Neural crest cell (in vitro differentiated cells): ENCODE results near the gene KRT6B. TPM values are rescaled to one million over a fixed set of nuclear protein-coding genes. Genes with fewer than 3 reads are reported as not detected.

Experiments
- DNase-seq: peaks from one replicate; pipeline ENCODE4 v3.0.0; 2021; ENCODE audit warnings: low read depth, mixed read lengths, low spot score
- H3K27ac Mint-ChIP-seq: one replicate; pipeline ENCODE4 v1.8.0; 2021; ENCODE audit warnings: mild to moderate bottlenecking, mixed read lengths; ENCODE audit not compliant: unreplicated experiment
- H3K27me3 Mint-ChIP-seq: 2 replicates; pipeline ENCODE4 v1.8.0; 2021; ENCODE audit warnings: low read depth, mild to moderate bottlenecking, mixed read lengths
- H3K36me3 Mint-ChIP-seq: 2 replicates; pipeline ENCODE4 v1.8.0; 2021; ENCODE audit warnings: low read depth, mild to moderate bottlenecking, mixed read lengths
- H3K4me1 Mint-ChIP-seq: 2 replicates; pipeline ENCODE4 v1.8.0; 2021; ENCODE audit warnings: mixed read lengths
- H3K4me3 Mint-ChIP-seq: one replicate; pipeline ENCODE4 v1.8.0; 2021; ENCODE audit warnings: mild to moderate bottlenecking, mixed read lengths
- H3K9me3 Mint-ChIP-seq: 2 replicates; pipeline ENCODE4 v1.8.0; 2021; ENCODE audit warnings: mixed read lengths
- total RNA-seq: library from RNA; stranded (reverse); gene quantifications from 2 replicates; pipeline ENCODE4 v1.2.1, GENCODE V29; 2021
- TF ChIP-seq, protein P1 (sequence below): fragments of 200-600 bp; sonication (generic); conservative IDR thresholded peaks from 2 replicates; pipeline ENCODE4 v1.5.0; 2021; ENCODE audit warnings: antibody characterized with exemption, mild to moderate bottlenecking

Gene KRT6B
- total RNA-seq, 1 donor from 2014 or later = not detected

- TF ChIP-seq, protein P1, sequence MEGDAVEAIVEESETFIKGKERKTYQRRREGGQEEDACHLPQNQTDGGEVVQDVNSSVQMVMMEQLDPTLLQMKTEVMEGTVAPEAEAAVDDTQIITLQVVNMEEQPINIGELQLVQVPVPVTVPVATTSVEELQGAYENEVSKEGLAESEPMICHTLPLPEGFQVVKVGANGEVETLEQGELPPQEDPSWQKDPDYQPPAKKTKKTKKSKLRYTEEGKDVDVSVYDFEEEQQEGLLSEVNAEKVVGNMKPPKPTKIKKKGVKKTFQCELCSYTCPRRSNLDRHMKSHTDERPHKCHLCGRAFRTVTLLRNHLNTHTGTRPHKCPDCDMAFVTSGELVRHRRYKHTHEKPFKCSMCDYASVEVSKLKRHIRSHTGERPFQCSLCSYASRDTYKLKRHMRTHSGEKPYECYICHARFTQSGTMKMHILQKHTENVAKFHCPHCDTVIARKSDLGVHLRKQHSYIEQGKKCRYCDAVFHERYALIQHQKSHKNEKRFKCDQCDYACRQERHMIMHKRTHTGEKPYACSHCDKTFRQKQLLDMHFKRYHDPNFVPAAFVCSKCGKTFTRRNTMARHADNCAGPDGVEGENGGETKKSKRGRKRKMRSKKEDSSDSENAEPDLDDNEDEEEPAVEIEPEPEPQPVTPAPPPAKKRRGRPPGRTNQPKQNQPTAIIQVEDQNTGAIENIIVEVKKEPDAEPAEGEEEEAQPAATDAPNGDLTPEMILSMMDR = no peak
- no peaks in the 10 kb centered on the region for H3K9me3 Mint-ChIP-seq
- H3K36me3 Mint-ChIP-seq = no peaks in the 10 kb centered on the region
- H3K4me1 Mint-ChIP-seq = no peaks in the 10 kb centered on the region
- H3K27me3 Mint-ChIP-seq = peaks cover 10% of the 10 kb centered on the region
- DNase-seq = no peak
- H3K27ac Mint-ChIP-seq = peak overlapping the region; percentile 81
- no peak overlapping the region for H3K4me3 Mint-ChIP-seq
Observed at GRCh38 chr12:52400906-52401305, 51.0 kb downstream of the KRT6B start.

GRCh38 chr12:52399756-52400155 is 52.2 kb downstream of the KRT6B start:
- Mint-ChIP-seq H3K4me3 (no peak overlapping the region), H3K27me3 (peaks cover 10% of the 10 kb centered on the region), H3K4me1 (no peaks in the 10 kb centered on the region), H3K36me3 (no peaks in the 10 kb centered on the region), H3K9me3 (no peaks in the 10 kb centered on the region), H3K27ac (no peak overlapping the region)
- TF ChIP-seq, protein P1 = no peak
- no peak for DNase-seq

DNA sequence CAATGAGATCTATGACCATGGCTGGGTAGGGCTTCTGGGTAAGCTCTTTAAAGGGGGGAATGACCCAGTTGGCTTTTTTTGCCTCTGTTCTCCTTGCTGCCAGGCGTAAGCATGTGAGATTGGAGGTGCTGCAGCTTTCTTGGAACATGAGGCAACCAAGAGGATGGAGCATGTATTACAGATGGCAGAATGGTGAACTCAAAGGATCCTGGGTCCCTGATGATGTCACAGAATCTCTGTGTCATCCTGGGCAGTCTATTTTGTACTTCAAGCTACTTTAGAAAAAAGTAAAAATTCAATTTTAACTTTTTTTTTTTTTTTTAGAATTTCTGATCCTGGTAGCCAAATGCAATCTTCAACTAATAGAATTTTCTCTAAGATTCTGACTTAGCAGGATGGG is 53.8 kb downstream of the KRT6B start:
- Mint-ChIP-seq H3K27me3 (peaks cover 10% of the 10 kb centered on the region), H3K9me3 (no peaks in the 10 kb centered on the region), H3K4me3 (no peak overlapping the region)

DNA sequence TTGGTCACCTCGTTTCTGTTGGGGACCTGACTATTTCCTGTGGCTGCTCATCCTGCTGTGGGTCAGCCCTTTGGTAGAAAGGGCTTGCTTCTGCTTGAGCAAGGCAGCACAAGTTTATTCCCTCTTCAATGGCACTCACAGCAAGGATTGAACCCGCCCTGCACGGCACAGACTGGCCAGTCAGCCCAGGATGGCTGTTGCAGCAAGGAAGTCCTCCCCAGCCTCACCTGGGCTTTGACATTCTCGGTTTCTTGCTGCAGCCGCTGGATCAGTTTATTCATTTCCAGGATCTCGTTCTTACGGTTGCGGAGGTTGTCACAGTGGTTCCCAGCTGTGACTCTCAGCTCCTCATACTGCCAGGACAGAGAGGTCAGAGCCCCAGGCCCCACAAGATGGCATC is 55.3 kb downstream of the KRT6B start:
- Mint-ChIP-seq H3K9me3 (no peaks in the 10 kb centered on the region), H3K4me3 (no peak overlapping the region), H3K27me3 (peaks cover 10% of the 10 kb centered on the region), H3K27ac (no peak overlapping the region), H3K36me3 (no peaks in the 10 kb centered on the region), H3K4me1 (no peaks in the 10 kb centered on the region)
- TF ChIP-seq, protein P1 = no peak
- DNase-seq = no peak

More for the DNA sequence above, 53.8 kb downstream of the KRT6B start:
- H3K4me1 Mint-ChIP-seq = no peaks in the 10 kb centered on the region
- no peak overlapping the region for H3K27ac Mint-ChIP-seq
- no peaks in the 10 kb centered on the region for H3K36me3 Mint-ChIP-seq
- TF ChIP-seq, protein P1 = no peak
- DNase-seq = no peak

Other genes with a start within 250 kb of the KRT6B start
- not detected in 2 replicates for gene KRT7, start 218.9 kb downstream of the KRT6B start, total RNA-seq
- gene KRT86, start 177.5 kb downstream of the KRT6B start, total RNA-seq = not detected in 2 replicates
- not detected in 2 replicates for gene KRT81, start 160.6 kb downstream of the KRT6B start, total RNA-seq
- not detected in 2 replicates for gene KRT83, start 130.7 kb downstream of the KRT6B start, total RNA-seq
- not detected in 2 replicates for gene KRT85, start 84.7 kb downstream of the KRT6B start, total RNA-seq
- not detected in 2 replicates for gene KRT84, start 66.5 kb downstream of the KRT6B start, total RNA-seq
- gene KRT82, start 45.8 kb downstream of the KRT6B start, total RNA-seq = not detected in 2 replicates
- not detected in 2 replicates for gene KRT75, start 17.8 kb downstream of the KRT6B start, total RNA-seq
- gene KRT6C, start 21.7 kb upstream of the KRT6B start, total RNA-seq = not detected in 2 replicates
- gene KRT6A, start 41.1 kb upstream of the KRT6B start, total RNA-seq = not detected in 2 replicates
- gene KRT5, start 68.2 kb upstream of the KRT6B start, total RNA-seq = not detected in 2 replicates
- not detected in 2 replicates for gene KRT71, start 101.0 kb upstream of the KRT6B start, total RNA-seq
- not detected in 2 replicates for gene KRT74, start 121.7 kb upstream of the KRT6B start, total RNA-seq
- not detected in 2 replicates for gene KRT72, start 149.3 kb upstream of the KRT6B start, total RNA-seq
- not detected in 2 replicates for gene KRT73, start 166.4 kb upstream of the KRT6B start, total RNA-seq
- gene KRT2, start 200.1 kb upstream of the KRT6B start, total RNA-seq = not detected in 2 replicates
- gene KRT1, start 228.3 kb upstream of the KRT6B start, total RNA-seq = not detected in 2 replicates